Fibroblast of lung (primary cell): ENCODE data around the gene NDUFS8. TPM values are rescaled to one million over a fixed set of nuclear protein-coding genes. Genes with fewer than 3 reads are reported as not detected.

Source experiments
- DNase-seq, 2 donors: peaks; one replicate each; pipeline versions ENCODE4 v3.0.0 to v3.0.0-alpha.2; 2010; ENCODE audit warnings: low read depth in 2 of 2
- H2AFZ ChIP-seq: 2 replicates; pipeline ENCODE4 v1.5.1; 2012; ENCODE audit warnings: low read length, control low read depth, inconsistent platforms
- H3K27ac ChIP-seq: 2 replicates; pipeline ENCODE4 v1.5.1; 2011; ENCODE audit warnings: low read length, control low read depth; ENCODE audit not compliant: insufficient read depth
- H3K27me3 ChIP-seq: 2 replicates; pipeline ENCODE4 v1.5.1; 2011; ENCODE audit warnings: mild to moderate bottlenecking, low read length; ENCODE audit not compliant: control insufficient read depth, insufficient read depth
- H3K36me3 ChIP-seq: 2 replicates; pipeline ENCODE4 v1.5.1; 2011; ENCODE audit warnings: low read length; ENCODE audit not compliant: control insufficient read depth, insufficient read depth
- H3K4me1 ChIP-seq: 2 replicates; pipeline ENCODE4 v1.5.1; 2011; ENCODE audit warnings: low read length; ENCODE audit not compliant: control insufficient read depth, insufficient read depth; ENCODE audit errors: extremely low read depth
- H3K4me2 ChIP-seq: 2 replicates; pipeline ENCODE4 v1.5.1; 2011; ENCODE audit warnings: low read length, control low read depth; ENCODE audit not compliant: insufficient read depth; ENCODE audit errors: extremely low read depth
- H3K4me3 ChIP-seq, 4 experiments: fragments of 200-600 bp in 1 of 4; sonication (generic) in 1 of 4; replicated peaks in 1 of 4; 2 replicates each; pipeline ENCODE4 v1.5.1; 2011 to 2016; ENCODE audit warnings: low read length in 4 of 4, low read depth in 3 of 4, mild to moderate bottlenecking in 3 of 4, control low read depth in 2 of 4, inconsistent platforms in 1 of 4, mixed read lengths in 1 of 4; ENCODE audit not compliant: insufficient read depth in 1 of 4; ENCODE audit errors: control extremely low read depth in 1 of 4
- H3K79me2 ChIP-seq: 2 replicates; pipeline ENCODE4 v1.5.1; 2012; ENCODE audit warnings: mild to moderate bottlenecking, low read length, inconsistent platforms; ENCODE audit not compliant: control insufficient read depth, insufficient read depth
- H3K9ac ChIP-seq: 2 replicates; pipeline ENCODE4 v1.5.1; 2011; ENCODE audit warnings: mild to moderate bottlenecking, low read length, control low read depth; ENCODE audit not compliant: insufficient read depth
- H3K9me3 ChIP-seq: 2 replicates; pipeline ENCODE4 v1.5.1; 2012; ENCODE audit warnings: low read depth, low read length; ENCODE audit not compliant: control insufficient read depth, insufficient read depth
- H4K20me1 ChIP-seq: 2 replicates; pipeline ENCODE4 v1.5.1; 2011; ENCODE audit warnings: low read length; ENCODE audit not compliant: control insufficient read depth, insufficient read depth; ENCODE audit errors: extremely low read depth
- CTCF ChIP-seq, 2 donors: IDR thresholded peaks in 1 of 2; conservative IDR thresholded peaks in 1 of 2; 1 replicate in 1 of 2; 2 replicates in 1 of 2; pipeline ENCODE4 v1.5.1; 2011 to 2012; ENCODE audit warnings: low read length in 2 of 2, control low read depth in 1 of 2, inconsistent platforms in 1 of 2, low read depth in 1 of 2, mild to moderate bottlenecking in 1 of 2
- EZH2 ChIP-seq: IDR thresholded peaks from 2 replicates; pipeline ENCODE4 v1.5.1; 2012; ENCODE audit warnings: low read length, control low read depth, mild to moderate bottlenecking; ENCODE audit errors: missing control alignments
- polyA plus RNA-seq, 2 donors: library from polyadenylated mRNA; depleted of rRNA in 1 of 2; stranded (reverse) in 1 of 2; unstranded in 1 of 2; fragments of >200 nt; gene quantifications; 2 replicates each; pipeline ENCODE4 v1.2.1, GENCODE V29; 2011 to 2012; ENCODE audit warnings: missing spikeins in 1 of 2
- total RNA-seq: library from RNA; depleted of rRNA; stranded (reverse); fragments of >200 nt; gene quantifications from 2 replicates; pipeline ENCODE4 v1.2.1, GENCODE V29; 2014

NDUFS8 gene
- total and polyA plus RNA-seq, 2 donors (not counting 1 experiment from before 2014, with no cell fraction given), result 36.3 to 148 TPM

GRCh38 chr11:68061508-68061907 lies 31.0 kb downstream of the NDUFS8 start:
- H3K4me3 ChIP-seq, result no peak overlapping the region
- no peak overlapping the region for H3K27ac ChIP-seq

GRCh38 chr11:68064926-68065325 lies 34.4 kb downstream of the NDUFS8 start:
- H3K4me1 ChIP-seq, result no peaks in the 10 kb centered on the region
- H3K9ac ChIP-seq, result no peak overlapping the region
- no peaks in the 10 kb centered on the region for H3K9me3 ChIP-seq
- no peak for DNase-seq
- peaks cover 3% of the 10 kb centered on the region for H3K36me3 ChIP-seq
- H3K27ac ChIP-seq, result no peak overlapping the region
- H2AFZ ChIP-seq, result no peak overlapping the region
- TF ChIP-seq CTCF (conservative IDR thresholded peaks at IDR 0.05 in 1 of 2, IDR thresholded peaks at IDR 0.05 in 1 of 2; ENCODE audit: low read depth in 1 of 2, low read length in 2 of 2) (no peak), EZH2 (no peak)
- no peak overlapping the region for H3K4me2 ChIP-seq
- no peaks in the 10 kb centered on the region for H3K27me3 ChIP-seq
- no peak overlapping the region for H3K4me3 ChIP-seq
- H3K79me2 ChIP-seq, result no peaks in the 10 kb centered on the region
- H4K20me1 ChIP-seq, result no peaks in the 10 kb centered on the region

More at GRCh38 chr11:68061508-68061907, 31.0 kb downstream of the NDUFS8 start:
- Histone ChIP-seq H4K20me1 (no peaks in the 10 kb centered on the region), H3K9ac (no peak overlapping the region), H3K4me2 (no peak overlapping the region), H3K27me3 (no peaks in the 10 kb centered on the region), H2AFZ (no peak overlapping the region), H3K79me2 (no peaks in the 10 kb centered on the region), H3K36me3 (peaks cover 3% of the 10 kb centered on the region), H3K9me3 (no peaks in the 10 kb centered on the region), H3K4me1 (no peaks in the 10 kb centered on the region)
- TF ChIP-seq EZH2 (no peak), CTCF (conservative IDR thresholded peaks at IDR 0.05 in 1 of 2, IDR thresholded peaks at IDR 0.05 in 1 of 2; ENCODE audit: low read depth in 1 of 2, low read length in 2 of 2) (no peak)
- DNase-seq, result no peak

- Histone ChIP-seq H4K20me1 (no peaks in the 10 kb centered on the region), H2AFZ (no peak overlapping the region), H3K79me2 (no peaks in the 10 kb centered on the region), H3K4me3 (no peak overlapping the region), H3K27ac (no peak overlapping the region), H3K4me1 (no peaks in the 10 kb centered on the region), H3K36me3 (peaks cover 3% of the 10 kb centered on the region), H3K9ac (no peak overlapping the region), H3K4me2 (no peak overlapping the region), H3K27me3 (no peaks in the 10 kb centered on the region), H3K9me3 (no peaks in the 10 kb centered on the region)
- TF ChIP-seq EZH2, result no peak
- TF ChIP-seq CTCF (conservative IDR thresholded peaks at IDR 0.05 in 1 of 2, IDR thresholded peaks at IDR 0.05 in 1 of 2; ENCODE audit: low read depth in 1 of 2, low read length in 2 of 2), result no peak
- DNase-seq, result no peak
Measured at GRCh38 chr11:68065841-68066240, 35.4 kb downstream of the NDUFS8 start.
